ENCODE measurements around the gene RAPGEF1. TPM values are rescaled to one million over a fixed set of nuclear protein-coding genes. Genes with fewer than 3 reads are reported as not detected.

The RAPGEF1 gene
- polyA plus RNA-seq, 2 donors = 9.0 to 11.0 TPM

DNA sequence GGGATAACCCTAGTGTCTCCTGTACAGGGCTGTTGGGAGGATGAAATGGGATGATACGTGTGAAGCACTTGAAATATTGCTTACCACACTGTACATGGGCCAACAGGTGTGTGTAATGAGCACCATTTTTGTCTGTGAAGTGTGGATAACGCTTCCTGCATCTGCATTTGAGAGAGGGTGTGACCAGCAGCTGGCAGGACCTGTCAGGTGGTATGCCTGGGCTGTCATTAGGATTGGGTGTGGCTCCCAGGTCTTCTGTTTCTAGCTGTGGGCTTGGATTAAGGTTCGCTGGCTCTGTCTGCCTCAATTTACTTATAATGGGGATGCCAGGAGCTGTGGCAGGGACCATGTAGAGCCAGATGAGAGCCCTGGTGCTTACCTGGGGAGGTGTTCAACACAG lies 120.2 kb downstream of the RAPGEF1 start:
- H3K4me3 ChIP-seq (ENCODE audit: low read depth in 1 of 2, low read length in 2 of 2) = no peak overlapping the region
- peaks cover 0 to 9% of the 10 kb centered on the region in 2 donors for H3K4me1 ChIP-seq (ENCODE audit: control insufficient read depth in 2 of 2, insufficient read depth in 2 of 2, low read length in 1 of 2)
- H3K36me3 ChIP-seq (ENCODE audit: control insufficient read depth in 2 of 2, insufficient read depth in 2 of 2, low read length in 1 of 2) = peaks cover 16 to 37% of the 10 kb centered on the region in 2 donors
- no peak overlapping the region for H3K27ac ChIP-seq (ENCODE audit: low read depth in 2 of 2, low read length in 1 of 2)
- 75 to 84% methylated on average over 3 of the region's 3 CpGs for WGBS, 2 donors
- no peaks in the 10 kb centered on the region for H3K27me3 ChIP-seq (ENCODE audit: control insufficient read depth in 1 of 2, insufficient read depth in 2 of 2, low read length in 2 of 2)
- H3K9me3 ChIP-seq (ENCODE audit: control insufficient read depth in 2 of 2, insufficient read depth in 1 of 2, low read depth in 1 of 2, low read length in 1 of 2) = no peaks in the 10 kb centered on the region

- H3K4me1 ChIP-seq (ENCODE audit: control insufficient read depth in 2 of 2, insufficient read depth in 2 of 2, low read length in 1 of 2) = peaks cover 0 to 9% of the 10 kb centered on the region in 2 donors
- H3K36me3 ChIP-seq (ENCODE audit: control insufficient read depth in 2 of 2, insufficient read depth in 2 of 2, low read length in 1 of 2) = peaks cover 11 to 33% of the 10 kb centered on the region in 2 donors
- no peak overlapping the region for H3K27ac ChIP-seq (ENCODE audit: low read depth in 2 of 2, low read length in 1 of 2)
- H3K4me3 ChIP-seq (ENCODE audit: low read depth in 1 of 2, low read length in 2 of 2) = no peak overlapping the region
- H3K27me3 ChIP-seq (ENCODE audit: control insufficient read depth in 1 of 2, insufficient read depth in 2 of 2, low read length in 2 of 2) = no peaks in the 10 kb centered on the region
- WGBS, 2 donors = 97 to 98% methylated on average over 16 of the region's 16 CpGs
- H3K9me3 ChIP-seq (ENCODE audit: control insufficient read depth in 2 of 2, insufficient read depth in 1 of 2, low read depth in 1 of 2, low read length in 1 of 2) = no peaks in the 10 kb centered on the region
These were observed 121.1 kb downstream of the RAPGEF1 start for GRCh38 chr9:131618785-131619184.

GRCh38 chr9:131618071-131618479 lies 121.8 kb downstream of the RAPGEF1 start:
- H3K36me3 ChIP-seq (ENCODE audit: control insufficient read depth in 2 of 2, insufficient read depth in 2 of 2, low read length in 1 of 2) = peaks cover 11 to 40% of the 10 kb centered on the region in 2 donors
- 28 to 31% methylated on average over 2 of the region's 2 CpGs for WGBS, 2 donors
- no peak overlapping the region for H3K27ac ChIP-seq (ENCODE audit: low read depth in 2 of 2, low read length in 1 of 2)

GRCh38 chr9:131617611-131618010 lies 122.3 kb downstream of the RAPGEF1 start:
- Histone ChIP-seq H3K4me1 (ENCODE audit: control insufficient read depth in 2 of 2, insufficient read depth in 2 of 2, low read length in 1 of 2) (peaks cover 0 to 9% of the 10 kb centered on the region in 2 donors), H3K9me3 (ENCODE audit: control insufficient read depth in 2 of 2, insufficient read depth in 1 of 2, low read depth in 1 of 2, low read length in 1 of 2) (no peaks in the 10 kb centered on the region), H3K4me3 (ENCODE audit: low read depth in 1 of 2, low read length in 2 of 2) (no peak overlapping the region), H3K27ac (ENCODE audit: low read depth in 2 of 2, low read length in 1 of 2) (no peak overlapping the region), H3K27me3 (ENCODE audit: control insufficient read depth in 1 of 2, insufficient read depth in 2 of 2, low read length in 2 of 2) (no peaks in the 10 kb centered on the region), H3K36me3 (ENCODE audit: control insufficient read depth in 2 of 2, insufficient read depth in 2 of 2, low read length in 1 of 2) (peaks cover 11 to 40% of the 10 kb centered on the region in 2 donors)
- WGBS, 2 donors = 83 to 89% methylated on average over 5 of the region's 5 CpGs

More at GRCh38 chr9:131618071-131618479, 121.8 kb downstream of the RAPGEF1 start:
- Histone ChIP-seq H3K4me1 (ENCODE audit: control insufficient read depth in 2 of 2, insufficient read depth in 2 of 2, low read length in 1 of 2) (peaks cover 0 to 9% of the 10 kb centered on the region in 2 donors), H3K9me3 (ENCODE audit: control insufficient read depth in 2 of 2, insufficient read depth in 1 of 2, low read depth in 1 of 2, low read length in 1 of 2) (no peaks in the 10 kb centered on the region), H3K4me3 (ENCODE audit: low read depth in 1 of 2, low read length in 2 of 2) (no peak overlapping the region), H3K27me3 (ENCODE audit: control insufficient read depth in 1 of 2, insufficient read depth in 2 of 2, low read length in 2 of 2) (no peaks in the 10 kb centered on the region)

DNA sequence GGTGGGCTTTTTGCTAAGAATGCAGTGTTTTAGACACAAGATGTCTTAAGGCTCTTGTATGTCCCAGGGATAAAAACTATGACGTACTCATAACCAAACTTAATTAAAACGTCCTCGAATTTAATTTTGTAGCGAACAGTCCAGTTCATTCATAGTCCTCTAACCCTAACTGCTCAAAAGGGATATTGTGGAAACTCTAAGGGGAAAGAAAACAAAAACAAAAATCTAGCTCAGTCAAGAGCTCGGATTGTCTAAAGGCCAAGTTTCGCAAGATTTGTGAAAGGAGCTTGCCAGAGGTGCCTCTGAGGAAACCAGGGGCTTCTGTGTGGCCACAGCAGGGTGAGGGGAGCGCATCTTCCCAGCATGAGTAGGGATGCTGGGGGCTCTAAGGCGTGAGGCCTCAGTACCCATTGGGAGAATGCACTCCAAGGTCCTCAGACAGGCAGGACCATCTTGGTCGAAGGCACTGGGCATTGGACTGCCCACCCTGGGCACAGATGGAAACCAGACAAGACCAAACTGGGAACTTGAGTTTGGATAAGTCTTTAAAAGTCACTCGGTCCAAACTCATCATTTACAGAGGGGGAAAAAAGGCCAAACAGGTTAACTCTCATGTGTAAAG lies 122.8 kb downstream of the RAPGEF1 start:
- no peak overlapping the region for H3K4me3 ChIP-seq (ENCODE audit: low read depth in 1 of 2, low read length in 2 of 2)
- 78 to 88% methylated on average over 10 of the region's 10 CpGs for WGBS, 2 donors
- peaks cover 11 to 43% of the 10 kb centered on the region in 2 donors for H3K36me3 ChIP-seq (ENCODE audit: control insufficient read depth in 2 of 2, insufficient read depth in 2 of 2, low read length in 1 of 2)
- H3K27ac ChIP-seq (ENCODE audit: low read depth in 2 of 2, low read length in 1 of 2) = no peak overlapping the region
- H3K27me3 ChIP-seq (ENCODE audit: control insufficient read depth in 1 of 2, insufficient read depth in 2 of 2, low read length in 2 of 2) = no peaks in the 10 kb centered on the region
- peaks cover 0 to 9% of the 10 kb centered on the region in 2 donors for H3K4me1 ChIP-seq (ENCODE audit: control insufficient read depth in 2 of 2, insufficient read depth in 2 of 2, low read length in 1 of 2)
- no peaks in the 10 kb centered on the region for H3K9me3 ChIP-seq (ENCODE audit: control insufficient read depth in 2 of 2, insufficient read depth in 1 of 2, low read depth in 1 of 2, low read length in 1 of 2)

- Histone ChIP-seq H3K4me3 (ENCODE audit: low read depth in 1 of 2, low read length in 2 of 2) (no peak overlapping the region), H3K36me3 (ENCODE audit: control insufficient read depth in 2 of 2, insufficient read depth in 2 of 2, low read length in 1 of 2) (peaks cover under 1 to 23% of the 10 kb centered on the region in 2 donors), H3K4me1 (ENCODE audit: control insufficient read depth in 2 of 2, insufficient read depth in 2 of 2, low read length in 1 of 2) (peaks cover 2 to 9% of the 10 kb centered on the region in 2 donors), H3K9me3 (ENCODE audit: control insufficient read depth in 2 of 2, insufficient read depth in 1 of 2, low read depth in 1 of 2, low read length in 1 of 2) (no peaks in the 10 kb centered on the region), H3K27me3 (ENCODE audit: control insufficient read depth in 1 of 2, insufficient read depth in 2 of 2, low read length in 2 of 2) (no peaks in the 10 kb centered on the region), H3K27ac (ENCODE audit: low read depth in 2 of 2, low read length in 1 of 2) (no peak overlapping the region)
- WGBS, 2 donors = 91 to 96% methylated on average over 8 of the region's 8 CpGs
These were observed 125.4 kb downstream of the RAPGEF1 start for GRCh38 chr9:131614340-131614915.

DNA sequence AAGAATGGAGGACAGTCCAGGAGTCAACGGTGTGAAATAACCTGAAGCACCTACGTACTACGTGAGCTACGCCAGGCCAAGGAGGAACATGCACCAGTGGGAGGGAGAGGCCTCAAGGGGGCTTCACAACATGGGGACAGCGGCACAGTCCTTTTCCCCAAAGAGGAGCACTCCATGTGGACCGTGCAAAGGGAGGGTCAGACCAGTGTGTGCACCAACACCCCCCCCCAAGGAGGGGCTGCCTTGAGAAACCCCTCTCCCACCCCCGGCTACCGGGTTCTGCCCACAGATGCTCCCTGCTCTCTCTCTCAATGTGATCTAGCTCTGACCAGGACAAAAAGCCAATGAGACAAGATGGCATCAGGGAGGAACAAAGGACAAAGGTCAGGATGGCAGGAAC lies 126.0 kb downstream of the RAPGEF1 start:
- no peak overlapping the region for H3K27ac ChIP-seq (ENCODE audit: low read depth in 2 of 2, low read length in 1 of 2)
- WGBS, 2 donors = 97 to 99% methylated on average over 8 of the region's 8 CpGs
- H3K4me1 ChIP-seq (ENCODE audit: control insufficient read depth in 2 of 2, insufficient read depth in 2 of 2, low read length in 1 of 2) = peaks cover 2 to 11% of the 10 kb centered on the region in 2 donors
- H3K4me3 ChIP-seq (ENCODE audit: low read depth in 1 of 2, low read length in 2 of 2) = no peak overlapping the region
- no peaks in the 10 kb centered on the region for H3K27me3 ChIP-seq (ENCODE audit: control insufficient read depth in 1 of 2, insufficient read depth in 2 of 2, low read length in 2 of 2)
- no peaks in the 10 kb centered on the region for H3K9me3 ChIP-seq (ENCODE audit: control insufficient read depth in 2 of 2, insufficient read depth in 1 of 2, low read depth in 1 of 2, low read length in 1 of 2)
- peaks cover 0 to 22% of the 10 kb centered on the region in 2 donors for H3K36me3 ChIP-seq (ENCODE audit: control insufficient read depth in 2 of 2, insufficient read depth in 2 of 2, low read length in 1 of 2)

GRCh38 chr9:131612851-131613250 lies 127.0 kb downstream of the RAPGEF1 start:
- WGBS, 2 donors = 96 to 97% methylated on average over 7 of the region's 7 CpGs
- Histone ChIP-seq H3K36me3 (ENCODE audit: control insufficient read depth in 2 of 2, insufficient read depth in 2 of 2, low read length in 1 of 2) (peaks cover 0 to 22% of the 10 kb centered on the region in 2 donors), H3K4me3 (ENCODE audit: low read depth in 1 of 2, low read length in 2 of 2) (no peak overlapping the region), H3K9me3 (ENCODE audit: control insufficient read depth in 2 of 2, insufficient read depth in 1 of 2, low read depth in 1 of 2, low read length in 1 of 2) (no peaks in the 10 kb centered on the region), H3K27ac (ENCODE audit: low read depth in 2 of 2, low read length in 1 of 2) (no peak overlapping the region), H3K27me3 (ENCODE audit: control insufficient read depth in 1 of 2, insufficient read depth in 2 of 2, low read length in 2 of 2) (no peaks in the 10 kb centered on the region), H3K4me1 (ENCODE audit: control insufficient read depth in 2 of 2, insufficient read depth in 2 of 2, low read length in 1 of 2) (peaks cover 2 to 14% of the 10 kb centered on the region in 2 donors)

- H3K27me3 ChIP-seq (ENCODE audit: control insufficient read depth in 1 of 2, insufficient read depth in 2 of 2, low read length in 2 of 2) = no peaks in the 10 kb centered on the region
- peaks cover 0 to 24% of the 10 kb centered on the region in 2 donors for H3K36me3 ChIP-seq (ENCODE audit: control insufficient read depth in 2 of 2, insufficient read depth in 2 of 2, low read length in 1 of 2)
- H3K4me3 ChIP-seq (ENCODE audit: low read depth in 1 of 2, low read length in 2 of 2) = no peak overlapping the region
- H3K4me1 ChIP-seq (ENCODE audit: control insufficient read depth in 2 of 2, insufficient read depth in 2 of 2, low read length in 1 of 2) = peaks cover 2 to 13% of the 10 kb centered on the region in 2 donors
- H3K27ac ChIP-seq (ENCODE audit: low read depth in 2 of 2, low read length in 1 of 2) = no peak overlapping the region
- 64 to 76% methylated on average over 11 of the region's 11 CpGs for WGBS, 2 donors
- no peaks in the 10 kb centered on the region for H3K9me3 ChIP-seq (ENCODE audit: control insufficient read depth in 2 of 2, insufficient read depth in 1 of 2, low read depth in 1 of 2, low read length in 1 of 2)
These were observed 128.1 kb downstream of the RAPGEF1 start for GRCh38 chr9:131611586-131612315.
